Loucy (cell line): ENCODE results near the gene EAPP.
"Not testable (repeated sequence)": the region's sequence is repeated elsewhere in the genome, so short reads cannot be mapped to it uniquely, and the experiment has no call there.

ENCODE experiments used
- H2AFZ ChIP-seq: fragments of 200-600 bp; sonication (generic); 2 replicates; pipeline ENCODE4 v1.6.0; 2016; ENCODE audit warnings: antibody characterized with exemption, mild to moderate bottlenecking, low read length, moderate library complexity
- H3F3A ChIP-seq: fragments of 200-600 bp; 2 replicates; pipeline ENCODE4 v1.6.0; 2016; ENCODE audit warnings: antibody characterized with exemption, low read depth, mild to moderate bottlenecking
- H3K27me3 ChIP-seq: fragments of 200-600 bp; sonication (generic); 2 replicates; pipeline ENCODE4 v1.6.1; 2014; ENCODE audit warnings: low read length, mild to moderate bottlenecking; ENCODE audit not compliant: insufficient read depth, poor library complexity, severe bottlenecking
- H3K36me3 ChIP-seq: fragments of 200-600 bp; sonication (generic); 2 replicates; pipeline ENCODE4 v1.6.1; 2016; ENCODE audit warnings: low read length; ENCODE audit not compliant: insufficient read depth
- H3K4me1 ChIP-seq: fragments of 200-600 bp; sonication (generic); 2 replicates; pipeline ENCODE4 v1.5.1; 2014; ENCODE audit warnings: low read length, mild to moderate bottlenecking; ENCODE audit not compliant: insufficient read depth, poor library complexity, severe bottlenecking
- H3K4me2 ChIP-seq: fragments of 200-600 bp; sonication (generic); 2 replicates; pipeline ENCODE4 v1.6.0; 2014; ENCODE audit warnings: antibody characterized with exemption, low read length, low read depth, mild to moderate bottlenecking; ENCODE audit not compliant: poor library complexity, severe bottlenecking
- H3K4me3 ChIP-seq: fragments of 200-600 bp; sonication (generic); 2 replicates; pipeline ENCODE4 v1.5.1; 2014; ENCODE audit warnings: low read length, mild to moderate bottlenecking, mixed read lengths; ENCODE audit not compliant: poor library complexity, severe bottlenecking
- H3K79me2 ChIP-seq: fragments of 200-600 bp; sonication (generic); 2 replicates; pipeline ENCODE4 v1.6.1; 2014; ENCODE audit warnings: low read length; ENCODE audit not compliant: insufficient read depth
- H3K9ac ChIP-seq: fragments of 200-600 bp; sonication (generic); 2 replicates; pipeline ENCODE4 v1.6.0; 2014; ENCODE audit warnings: mild to moderate bottlenecking, low read depth, low read length, moderate library complexity; ENCODE audit not compliant: poor library complexity, severe bottlenecking
- H3K9me2 ChIP-seq: fragments of 200-600 bp; sonication (generic); replicated peaks from 2 replicates; pipeline ENCODE4 v1.6.1; 2016; ENCODE audit warnings: low read depth, low read length, mixed read lengths
- H3K9me3 ChIP-seq: fragments of 200-600 bp; sonication (generic); 2 replicates; pipeline ENCODE4 v1.6.1; 2014; ENCODE audit warnings: mild to moderate bottlenecking, antibody characterized with exemption, low read length, low read depth; ENCODE audit not compliant: insufficient read depth
- H4K20me1 ChIP-seq: fragments of 200-600 bp; sonication (generic); 2 replicates; pipeline ENCODE4 v1.6.0; 2014; ENCODE audit warnings: antibody characterized with exemption, low read length, mild to moderate bottlenecking; ENCODE audit not compliant: insufficient read depth, poor library complexity, severe bottlenecking
- EZH2phosphoT487 ChIP-seq: fragments of 200-600 bp; IDR thresholded peaks from 2 replicates; pipeline ENCODE4 v1.6.1; 2018; ENCODE audit warnings: antibody characterized with exemption, mild to moderate bottlenecking, moderate library complexity, borderline replicate concordance
- TF ChIP-seq, protein P1 (sequence below): fragments of 200-600 bp; sonication (generic); conservative IDR thresholded peaks from 2 replicates; pipeline ENCODE4 v1.5.1; 2014; ENCODE audit warnings: mild to moderate bottlenecking, antibody characterized with exemption, low read length

The EAPP gene

DNA sequence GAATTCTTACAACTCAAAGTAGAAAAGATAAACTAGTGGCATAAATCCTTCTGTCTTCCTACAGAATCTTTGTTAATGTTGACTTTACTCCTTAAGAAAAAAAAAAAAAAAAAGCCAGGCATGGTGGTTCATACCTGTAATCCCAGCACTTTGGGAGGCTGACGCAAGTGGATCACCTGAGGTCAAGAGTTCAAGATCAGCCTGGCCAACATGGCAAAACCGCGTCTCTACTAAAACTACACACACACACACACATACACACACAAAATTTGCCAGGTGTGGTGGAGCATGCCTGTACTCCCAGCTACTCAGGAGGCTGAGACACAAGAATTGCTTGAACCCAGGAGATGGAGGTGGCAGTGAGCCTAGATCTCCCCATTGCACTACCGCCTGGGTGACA, 59.8 kb downstream of the EAPP start:
- TF ChIP-seq EZH2phosphoT487, result no peak
- H3K4me3 ChIP-seq, result no peak overlapping the region
- no peaks in the 10 kb centered on the region for H3K36me3 ChIP-seq
- H3K9me3 ChIP-seq, result no peaks in the 10 kb centered on the region
- H3K4me2 ChIP-seq, result no peak overlapping the region
- H3K4me1 ChIP-seq, result no peaks in the 10 kb centered on the region
- H3F3A ChIP-seq, result no peaks in the 10 kb centered on the region
- no peaks in the 10 kb centered on the region for H3K9me2 ChIP-seq
- H3K27me3 ChIP-seq, result no peaks in the 10 kb centered on the region
- no peak overlapping the region for H2AFZ ChIP-seq
- no peaks in the 10 kb centered on the region for H4K20me1 ChIP-seq
- H3K79me2 ChIP-seq, result no peaks in the 10 kb centered on the region
- H3K9ac ChIP-seq, result no peak overlapping the region

DNA sequence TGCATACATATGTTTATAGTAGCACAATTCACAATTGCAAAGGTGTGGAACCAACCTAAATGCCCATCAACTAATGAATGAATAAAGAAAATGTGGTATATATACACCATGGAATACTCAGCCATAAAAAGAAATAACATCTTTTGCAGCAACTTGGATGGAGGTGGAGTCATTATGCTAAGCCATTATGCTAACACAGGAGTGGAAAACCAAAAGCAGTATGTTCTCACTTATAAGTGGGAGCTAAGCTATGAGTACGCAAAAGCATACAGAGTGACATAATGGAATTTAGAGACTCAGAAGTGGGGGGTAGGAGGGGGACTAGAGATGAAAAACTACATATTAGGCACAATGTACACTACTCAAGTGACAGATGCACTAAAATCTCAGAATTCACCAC, 61.2 kb downstream of the EAPP start:
- TF ChIP-seq EZH2phosphoT487, result no peak
- TF ChIP-seq, protein P1, sequence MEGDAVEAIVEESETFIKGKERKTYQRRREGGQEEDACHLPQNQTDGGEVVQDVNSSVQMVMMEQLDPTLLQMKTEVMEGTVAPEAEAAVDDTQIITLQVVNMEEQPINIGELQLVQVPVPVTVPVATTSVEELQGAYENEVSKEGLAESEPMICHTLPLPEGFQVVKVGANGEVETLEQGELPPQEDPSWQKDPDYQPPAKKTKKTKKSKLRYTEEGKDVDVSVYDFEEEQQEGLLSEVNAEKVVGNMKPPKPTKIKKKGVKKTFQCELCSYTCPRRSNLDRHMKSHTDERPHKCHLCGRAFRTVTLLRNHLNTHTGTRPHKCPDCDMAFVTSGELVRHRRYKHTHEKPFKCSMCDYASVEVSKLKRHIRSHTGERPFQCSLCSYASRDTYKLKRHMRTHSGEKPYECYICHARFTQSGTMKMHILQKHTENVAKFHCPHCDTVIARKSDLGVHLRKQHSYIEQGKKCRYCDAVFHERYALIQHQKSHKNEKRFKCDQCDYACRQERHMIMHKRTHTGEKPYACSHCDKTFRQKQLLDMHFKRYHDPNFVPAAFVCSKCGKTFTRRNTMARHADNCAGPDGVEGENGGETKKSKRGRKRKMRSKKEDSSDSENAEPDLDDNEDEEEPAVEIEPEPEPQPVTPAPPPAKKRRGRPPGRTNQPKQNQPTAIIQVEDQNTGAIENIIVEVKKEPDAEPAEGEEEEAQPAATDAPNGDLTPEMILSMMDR, result no peak
- no peaks in the 10 kb centered on the region for H3F3A ChIP-seq
- no peaks in the 10 kb centered on the region for H3K9me2 ChIP-seq
- H3K4me3 ChIP-seq, result no peak overlapping the region
- no peaks in the 10 kb centered on the region for H4K20me1 ChIP-seq
- H3K9me3 ChIP-seq, result no peaks in the 10 kb centered on the region
- H3K79me2 ChIP-seq, result no peaks in the 10 kb centered on the region
- H2AFZ ChIP-seq, result no peak overlapping the region
- no peaks in the 10 kb centered on the region for H3K36me3 ChIP-seq
- H3K27me3 ChIP-seq, result no peaks in the 10 kb centered on the region
- no peaks in the 10 kb centered on the region for H3K4me1 ChIP-seq
- no peak overlapping the region for H3K9ac ChIP-seq
- no peak overlapping the region for H3K4me2 ChIP-seq

DNA sequence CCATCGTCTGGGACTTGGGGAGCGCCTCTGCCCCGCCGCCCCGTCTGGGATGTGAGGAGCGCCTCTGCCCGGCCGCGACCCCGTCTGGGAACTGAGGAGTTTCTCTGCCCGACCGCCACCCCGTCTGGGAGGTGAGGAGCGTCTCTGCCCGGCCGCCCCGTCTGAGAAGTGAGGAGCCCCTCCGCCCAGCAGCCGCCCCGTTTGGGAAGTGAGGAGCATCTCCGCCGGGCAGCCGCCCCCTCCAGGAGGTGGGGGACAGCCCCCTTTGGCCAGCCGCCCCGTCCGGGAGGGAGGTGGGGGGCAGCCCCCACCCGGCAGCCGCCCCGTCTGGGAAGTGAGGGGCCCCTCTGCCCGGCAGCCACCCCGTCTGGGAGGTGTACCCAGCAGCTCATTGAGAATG, 63.5 kb downstream of the EAPP start:
- not testable (repeated sequence) for H3K9me3 ChIP-seq, H3K79me2 ChIP-seq, H3F3A ChIP-seq, H3K9ac ChIP-seq, H3K36me3 ChIP-seq, H3K4me1 ChIP-seq, H3K4me3 ChIP-seq, H3K4me2 ChIP-seq, H3K27me3 ChIP-seq, H3K9me2 ChIP-seq, H4K20me1 ChIP-seq, H2AFZ ChIP-seq

DNA sequence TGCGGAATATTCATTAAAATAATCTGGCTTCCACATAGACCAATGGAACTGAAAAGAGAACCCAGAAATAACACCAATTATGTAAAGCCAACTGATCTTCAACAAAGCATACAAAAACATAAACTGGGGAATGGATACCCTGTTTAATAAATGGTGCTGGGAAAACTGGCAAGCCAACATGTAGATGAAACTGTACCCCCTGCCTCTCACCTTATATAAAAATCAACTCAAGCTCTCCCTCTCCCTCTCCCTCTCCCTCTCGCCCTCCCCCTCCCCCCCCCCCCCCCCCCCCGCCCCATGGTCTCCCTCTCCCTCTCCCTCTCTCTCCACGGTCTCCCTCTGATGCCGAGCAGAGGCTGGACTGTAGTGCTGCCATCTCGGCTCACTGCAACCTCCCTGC, 64.3 kb downstream of the EAPP start:
- Histone ChIP-seq H3K4me1 (no peaks in the 10 kb centered on the region), H3K4me2 (no peak overlapping the region), H2AFZ (no peak overlapping the region), H3K36me3 (no peaks in the 10 kb centered on the region), H3K9ac (no peak overlapping the region), H3K9me3 (no peaks in the 10 kb centered on the region), H3K9me2 (no peaks in the 10 kb centered on the region), H3K27me3 (no peaks in the 10 kb centered on the region), H3K79me2 (no peaks in the 10 kb centered on the region), H3F3A (no peaks in the 10 kb centered on the region), H4K20me1 (no peaks in the 10 kb centered on the region), H3K4me3 (no peak overlapping the region)
- TF ChIP-seq EZH2phosphoT487, result no peak
- TF ChIP-seq, protein P1, result no peak
